ENCODE results near the gene RAB11FIP3. TPM values are rescaled to one million over a fixed set of nuclear protein-coding genes. Genes with fewer than 3 reads are reported as not detected.

The RAB11FIP3 gene
- total RNA-seq, 1 donor, result 25.3 TPM

DNA sequence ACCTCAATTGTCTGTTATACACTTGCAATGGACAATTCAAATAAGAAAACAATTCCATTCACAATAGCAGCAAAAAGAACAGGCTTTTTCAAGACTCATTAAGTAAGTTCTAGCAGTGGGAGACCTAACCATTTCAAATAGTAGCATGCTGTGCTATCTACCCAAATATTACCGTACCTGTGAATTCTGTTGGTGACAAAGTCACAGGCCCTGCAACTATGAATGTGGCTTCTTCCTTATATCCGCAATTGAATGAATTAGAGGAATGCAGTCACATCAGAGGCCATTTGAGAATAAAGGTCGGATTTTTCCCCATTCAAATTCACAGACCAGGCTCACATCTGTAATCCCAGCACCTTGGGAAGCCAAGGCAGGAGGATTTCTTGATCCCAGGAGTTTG lies 29.2 kb upstream of the RAB11FIP3 start:
- Histone ChIP-seq H3K27ac (ENCODE audit: low read depth, low read length) (no peak overlapping the region), H3K9me3 (ENCODE audit: low read depth, low read length) (no peaks in the 10 kb centered on the region), H3K4me3 (ENCODE audit: insufficient read depth, low read length) (peak overlapping the region; percentile 66), H3K4me2 (ENCODE audit: insufficient read depth, low read length) (peak overlapping the region; percentile 89), H3K4me1 (ENCODE audit: insufficient read depth, low read length) (peaks cover 6% of the 10 kb centered on the region), H4K20me1 (ENCODE audit: insufficient read depth, low read length) (peaks cover 7% of the 10 kb centered on the region), H3K36me3 (ENCODE audit: insufficient read depth, low read length) (peaks cover 6% of the 10 kb centered on the region), H3K79me2 (ENCODE audit: insufficient read depth, low read length) (peaks cover 7% of the 10 kb centered on the region), H2AFZ (ENCODE audit: low read length) (peak overlapping the region; percentile 92), H3K27me3 (ENCODE audit: insufficient read depth, low read length) (no peaks in the 10 kb centered on the region)
- TF ChIP-seq, protein P1, sequence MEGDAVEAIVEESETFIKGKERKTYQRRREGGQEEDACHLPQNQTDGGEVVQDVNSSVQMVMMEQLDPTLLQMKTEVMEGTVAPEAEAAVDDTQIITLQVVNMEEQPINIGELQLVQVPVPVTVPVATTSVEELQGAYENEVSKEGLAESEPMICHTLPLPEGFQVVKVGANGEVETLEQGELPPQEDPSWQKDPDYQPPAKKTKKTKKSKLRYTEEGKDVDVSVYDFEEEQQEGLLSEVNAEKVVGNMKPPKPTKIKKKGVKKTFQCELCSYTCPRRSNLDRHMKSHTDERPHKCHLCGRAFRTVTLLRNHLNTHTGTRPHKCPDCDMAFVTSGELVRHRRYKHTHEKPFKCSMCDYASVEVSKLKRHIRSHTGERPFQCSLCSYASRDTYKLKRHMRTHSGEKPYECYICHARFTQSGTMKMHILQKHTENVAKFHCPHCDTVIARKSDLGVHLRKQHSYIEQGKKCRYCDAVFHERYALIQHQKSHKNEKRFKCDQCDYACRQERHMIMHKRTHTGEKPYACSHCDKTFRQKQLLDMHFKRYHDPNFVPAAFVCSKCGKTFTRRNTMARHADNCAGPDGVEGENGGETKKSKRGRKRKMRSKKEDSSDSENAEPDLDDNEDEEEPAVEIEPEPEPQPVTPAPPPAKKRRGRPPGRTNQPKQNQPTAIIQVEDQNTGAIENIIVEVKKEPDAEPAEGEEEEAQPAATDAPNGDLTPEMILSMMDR (IDR thresholded peaks at IDR 0.05; ENCODE audit: extremely low read depth, low read depth, low read length), result no peak
- no peak for DNase-seq (ENCODE audit: insufficient read length, low spot score, missing footprints)

DNA sequence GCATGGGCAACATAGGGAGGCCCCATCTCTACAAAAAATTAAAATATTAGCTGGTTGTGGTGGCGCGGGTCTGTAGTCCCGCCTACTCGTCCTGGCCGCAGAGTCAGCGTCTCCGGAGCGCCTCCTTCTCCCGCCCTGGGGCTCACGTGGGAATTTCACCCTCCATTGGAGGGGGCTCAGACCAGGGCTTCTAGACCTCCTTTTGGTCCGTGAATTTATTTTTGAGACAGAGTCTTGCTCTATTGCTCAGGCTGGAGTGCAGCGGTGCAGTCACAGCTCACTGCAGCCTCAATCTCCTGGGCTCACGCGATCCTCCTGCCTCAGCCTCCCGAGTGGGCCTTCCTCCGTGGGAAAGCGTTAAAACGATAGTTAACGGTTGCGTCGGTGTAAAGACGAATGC lies 28.8 kb upstream of the RAB11FIP3 start:
- peak; percentile 98 for DNase-seq (ENCODE audit: insufficient read length, low spot score, missing footprints)
- Histone ChIP-seq H2AFZ (ENCODE audit: low read length) (peak overlapping the region; percentile 92), H3K4me2 (ENCODE audit: insufficient read depth, low read length) (peak overlapping the region; percentile 89)

DNA sequence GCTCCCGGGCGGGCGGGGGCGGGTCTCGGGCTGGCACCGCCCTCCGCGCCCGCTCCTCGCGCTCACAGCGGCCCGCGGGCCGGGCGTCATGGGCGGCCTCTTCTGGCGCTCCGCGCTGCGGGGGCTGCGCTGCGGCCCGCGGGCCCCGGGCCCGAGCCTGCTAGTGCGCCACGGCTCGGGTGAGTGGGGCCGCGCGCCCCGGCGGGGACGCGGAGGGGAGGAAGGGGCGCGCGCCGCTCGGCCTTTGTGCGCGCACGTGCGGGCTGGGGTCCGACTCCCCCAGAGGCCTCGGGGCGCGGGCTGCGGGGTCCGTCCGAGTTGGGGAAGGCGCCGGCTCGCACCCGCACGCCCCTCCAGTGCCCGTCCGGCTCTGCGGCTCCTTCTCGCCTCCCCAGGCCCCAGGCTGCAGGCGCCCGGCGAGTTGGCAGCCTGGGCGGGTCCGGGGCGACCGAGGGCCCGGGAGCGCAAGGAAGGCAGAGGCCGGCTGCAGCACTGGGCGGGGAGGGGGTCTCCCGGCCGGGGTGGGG lies 28.3 kb upstream of the RAB11FIP3 start, which contains the start of gene NME4:
Gene NME4, plus strand, starts transcription at position 65 of the 527 bp plus-strand sequence. Its CDS starts 24 bp downstream, at position 89.
- peaks cover 6% of the 10 kb centered on the region for H3K4me1 ChIP-seq (ENCODE audit: insufficient read depth, low read length)
- peak within 1 kb of the TSS; percentile 23 for H3K27ac ChIP-seq (ENCODE audit: low read depth, low read length)
- no peaks in the 10 kb centered on the region for H3K27me3 ChIP-seq (ENCODE audit: insufficient read depth, low read length)
- H3K9me3 ChIP-seq (ENCODE audit: low read depth, low read length), result no peaks in the 10 kb centered on the region
- DNase-seq (ENCODE audit: insufficient read length, low spot score, missing footprints), result peak; percentile 97
- peak within 1 kb of the TSS; percentile 73 for H3K4me3 ChIP-seq (ENCODE audit: insufficient read depth, low read length)
- peak within 1 kb of the TSS; percentile 89 for H3K4me2 ChIP-seq (ENCODE audit: insufficient read depth, low read length)
- TF ChIP-seq, protein P1 (IDR thresholded peaks at IDR 0.05; ENCODE audit: extremely low read depth, low read depth, low read length), result no peak
- peaks cover 6% of the 10 kb centered on the region for H3K36me3 ChIP-seq (ENCODE audit: insufficient read depth, low read length)
- peak within 1 kb of the TSS; percentile 92 for H2AFZ ChIP-seq (ENCODE audit: low read length)
- H4K20me1 ChIP-seq (ENCODE audit: insufficient read depth, low read length), result peaks cover 7% of the 10 kb centered on the region
- peaks cover 7% of the 10 kb centered on the region for H3K79me2 ChIP-seq (ENCODE audit: insufficient read depth, low read length)

More for the DNA sequence above, 28.8 kb upstream of the RAB11FIP3 start:
- H3K27ac ChIP-seq (ENCODE audit: low read depth, low read length), result no peak overlapping the region
- H3K9me3 ChIP-seq (ENCODE audit: low read depth, low read length), result no peaks in the 10 kb centered on the region
- peaks cover 7% of the 10 kb centered on the region for H4K20me1 ChIP-seq (ENCODE audit: insufficient read depth, low read length)
- peaks cover 7% of the 10 kb centered on the region for H3K79me2 ChIP-seq (ENCODE audit: insufficient read depth, low read length)
- no peaks in the 10 kb centered on the region for H3K27me3 ChIP-seq (ENCODE audit: insufficient read depth, low read length)
- H3K36me3 ChIP-seq (ENCODE audit: insufficient read depth, low read length), result peaks cover 6% of the 10 kb centered on the region
- H3K4me1 ChIP-seq (ENCODE audit: insufficient read depth, low read length), result peaks cover 6% of the 10 kb centered on the region
- H3K4me3 ChIP-seq (ENCODE audit: insufficient read depth, low read length), result peak overlapping the region; percentile 66
- TF ChIP-seq, protein P1 (IDR thresholded peaks at IDR 0.05; ENCODE audit: extremely low read depth, low read depth, low read length), result no peak

DNA sequence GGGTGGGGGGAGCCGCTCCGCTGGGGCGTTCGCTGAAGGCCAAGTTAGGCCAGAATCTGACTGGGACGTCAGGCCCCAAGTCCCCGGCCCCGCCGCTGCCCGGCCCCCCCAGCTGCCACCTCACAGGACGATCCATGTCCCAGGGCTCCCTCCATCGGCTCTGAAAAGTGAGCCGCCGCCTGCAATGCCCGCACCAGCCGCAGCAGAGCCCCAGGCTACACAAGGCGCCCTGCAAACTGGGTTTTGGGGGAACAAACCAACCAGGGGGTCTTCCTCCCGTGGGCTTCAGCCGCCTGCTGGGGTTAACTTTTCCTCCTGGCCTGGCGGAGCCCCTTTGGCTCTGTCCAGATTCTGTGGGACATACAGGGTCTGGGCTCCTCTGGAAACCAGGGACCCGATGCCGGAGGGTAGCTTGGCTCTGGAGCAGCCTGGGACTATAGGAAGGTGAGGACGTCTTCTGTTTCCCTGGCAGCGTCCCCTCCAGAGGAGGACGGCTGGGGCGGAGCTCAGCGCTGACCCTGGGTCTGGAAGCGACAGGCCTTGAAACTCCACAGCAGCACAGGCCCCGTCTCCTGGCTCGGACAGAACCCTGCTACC lies 27.6 kb upstream of the RAB11FIP3 start:
- H3K79me2 ChIP-seq (ENCODE audit: insufficient read depth, low read length), result peaks cover 10% of the 10 kb centered on the region
- H3K4me3 ChIP-seq (ENCODE audit: insufficient read depth, low read length), result peak overlapping the region; percentile 43
- TF ChIP-seq, protein P1 (IDR thresholded peaks at IDR 0.05; ENCODE audit: extremely low read depth, low read depth, low read length), result peak; percentile 41
- no peak overlapping the region for H2AFZ ChIP-seq (ENCODE audit: low read length)
- H4K20me1 ChIP-seq (ENCODE audit: insufficient read depth, low read length), result peaks cover 7% of the 10 kb centered on the region
- H3K4me2 ChIP-seq (ENCODE audit: insufficient read depth, low read length), result peak overlapping the region; percentile 61
- H3K4me1 ChIP-seq (ENCODE audit: insufficient read depth, low read length), result peaks cover 9% of the 10 kb centered on the region
- peak overlapping the region; percentile 23 for H3K27ac ChIP-seq (ENCODE audit: low read depth, low read length)
- no peaks in the 10 kb centered on the region for H3K27me3 ChIP-seq (ENCODE audit: insufficient read depth, low read length)
- peaks cover 6% of the 10 kb centered on the region for H3K36me3 ChIP-seq (ENCODE audit: insufficient read depth, low read length)
- no peaks in the 10 kb centered on the region for H3K9me3 ChIP-seq (ENCODE audit: low read depth, low read length)
- DNase-seq (ENCODE audit: insufficient read length, low spot score, missing footprints), result peak; percentile 99

Data from osteoblast (primary cell).